Smooth muscle cell (in vitro differentiated cells): ENCODE measurements around the gene NPAS3. TPM values are rescaled to one million over a fixed set of nuclear protein-coding genes. Genes with fewer than 3 reads are reported as not detected.

Source experiments
- DNase-seq: peaks from one replicate; lab custom pipeline; 2025; ENCODE audit not compliant: unreplicated experiment; lab: John Stamatoyannopoulos, UW
- H2AFZ ChIP-seq: fragments of 200-600 bp; sonication (generic); 2 replicates; pipeline ENCODE4 v1.6.0; 2016; ENCODE audit warnings: antibody characterized with exemption, low read depth, mild to moderate bottlenecking
- H3F3A ChIP-seq: fragments of 200-600 bp; sonication (generic); 2 replicates; pipeline ENCODE4 v1.6.0; 2017; ENCODE audit warnings: antibody characterized with exemption, low read depth
- H3K27ac ChIP-seq: fragments of 200-600 bp; sonication (generic); 2 replicates; pipeline ENCODE4 v1.5.1; 2016; ENCODE audit warnings: low read depth, mild to moderate bottlenecking
- H3K27me3 ChIP-seq: fragments of 200-600 bp; sonication (generic); 2 replicates; pipeline ENCODE4 v1.6.1; 2016; ENCODE audit warnings: low read depth, mild to moderate bottlenecking
- H3K36me3 ChIP-seq: fragments of 200-600 bp; sonication (generic); 2 replicates; pipeline ENCODE4 v1.5.1; 2016; ENCODE audit warnings: low read depth
- H3K4me1 ChIP-seq: fragments of 200-600 bp; sonication (generic); 2 replicates; pipeline ENCODE4 v1.5.1; 2016; ENCODE audit warnings: low read depth
- H3K4me2 ChIP-seq: fragments of 200-600 bp; sonication (generic); 2 replicates; pipeline ENCODE4 v1.6.0; 2016; ENCODE audit warnings: mild to moderate bottlenecking
- H3K4me3 ChIP-seq: fragments of 200-600 bp; sonication (generic); 2 replicates; pipeline ENCODE4 v1.5.1; 2016; ENCODE audit warnings: mild to moderate bottlenecking
- H3K79me2 ChIP-seq: fragments of 200-600 bp; sonication (generic); 2 replicates; pipeline ENCODE4 v1.6.0; 2016; ENCODE audit warnings: low read depth, mild to moderate bottlenecking
- H3K9ac ChIP-seq: fragments of 200-600 bp; sonication (generic); 2 replicates; pipeline ENCODE4 v1.6.0; 2016; ENCODE audit warnings: low read depth
- H3K9me3 ChIP-seq: fragments of 200-600 bp; sonication (generic); replicated peaks from 2 replicates; pipeline ENCODE4 v1.5.1; 2016; ENCODE audit warnings: low read depth
- H4K20me1 ChIP-seq: fragments of 200-600 bp; sonication (generic); 2 replicates; pipeline ENCODE4 v1.6.0; 2016; ENCODE audit warnings: low read depth
- CTCF ChIP-seq: fragments of 200-600 bp; sonication (generic); IDR thresholded peaks from 2 replicates; pipeline ENCODE4 v1.5.1; 2017; ENCODE audit warnings: borderline replicate concordance, mild to moderate bottlenecking, antibody characterized with exemption; ENCODE audit not compliant: insufficient read depth, poor library complexity, severe bottlenecking
- WGBS: methylation state at CpG from one replicate; pipeline ENCODE4 v1.1.7; 2016; ENCODE audit warnings: low lambda C conversion rate; 5-methylcytosine and 5-hydroxymethylcytosine counted together
- polyA plus RNA-seq: library from polyadenylated mRNA; unstranded; fragments of >200 nt; fragmentation: Nextera tagmentation; extraction: Ambion mirVana; gene quantifications from 2 replicates; pipeline ENCODE4 v1.2.1, GENCODE V29; 2016
- total RNA-seq: library from RNA; depleted of rRNA; stranded (reverse); fragments of >200 nt; gene quantifications from 2 replicates; pipeline ENCODE4 v1.2.3, GENCODE V29; 2014

The NPAS3 gene
- total and polyA plus RNA-seq, 2 experiments from 2014 or later, result 0.79 to 2.0 TPM

- Histone ChIP-seq H3F3A (no peaks in the 10 kb centered on the region), H3K4me1 (peaks cover 8% of the 10 kb centered on the region), H3K4me2 (no peak overlapping the region), H3K36me3 (no peaks in the 10 kb centered on the region), H3K27ac (no peak overlapping the region), H3K27me3 (no peaks in the 10 kb centered on the region), H3K9me3 (no peaks in the 10 kb centered on the region), H4K20me1 (no peaks in the 10 kb centered on the region), H3K79me2 (no peaks in the 10 kb centered on the region), H3K9ac (no peak overlapping the region), H2AFZ (no peak overlapping the region), H3K4me3 (no peak overlapping the region)
- WGBS, result 91% methylated on average over 6 of the region's 6 CpGs
- TF ChIP-seq CTCF, result no peak
- no peak for DNase-seq
These were observed 912.7 kb downstream of the NPAS3 start for GRCh38 chr14:33851366-33851765.

- H3K27me3 ChIP-seq, result no peaks in the 10 kb centered on the region
- no peak for DNase-seq
- no peak overlapping the region for H3K9ac ChIP-seq
- no peak overlapping the region for H3K4me3 ChIP-seq
- H3K27ac ChIP-seq, result no peak overlapping the region
- H3K9me3 ChIP-seq, result no peaks in the 10 kb centered on the region
- TF ChIP-seq CTCF, result no peak
- no peaks in the 10 kb centered on the region for H3K79me2 ChIP-seq
- H3F3A ChIP-seq, result no peaks in the 10 kb centered on the region
- no peaks in the 10 kb centered on the region for H3K36me3 ChIP-seq
- no peaks in the 10 kb centered on the region for H4K20me1 ChIP-seq
- no peak overlapping the region for H3K4me2 ChIP-seq
- peaks cover 8% of the 10 kb centered on the region for H3K4me1 ChIP-seq
- WGBS, result 59% methylated on average over 5 of the region's 5 CpGs
- H2AFZ ChIP-seq, result no peak overlapping the region
These were observed 913.3 kb downstream of the NPAS3 start for GRCh38 chr14:33851931-33852330.
